Head of caudate nucleus (tissue), 42 donors: ENCODE results near the gene RET.
"Not testable (repeated sequence)": the region's sequence is repeated elsewhere in the genome, so short reads cannot be mapped to it uniquely, and the experiment has no call there.

ENCODE experiments used
- DNase-seq, 42 donors: peaks; one replicate each; pipeline versions ENCODE4 v3.0.0 to v3.0.0-alpha.2; 2020 to 2021; ENCODE audit warnings: mixed read lengths in 7 of 42
- intact Hi-C: fragments of 100-400 bp; cut with DNase I; formaldehyde crosslinking; loops from one replicate; pipeline ENCODE4 v1.15.0; 2022

The RET gene

DNA sequence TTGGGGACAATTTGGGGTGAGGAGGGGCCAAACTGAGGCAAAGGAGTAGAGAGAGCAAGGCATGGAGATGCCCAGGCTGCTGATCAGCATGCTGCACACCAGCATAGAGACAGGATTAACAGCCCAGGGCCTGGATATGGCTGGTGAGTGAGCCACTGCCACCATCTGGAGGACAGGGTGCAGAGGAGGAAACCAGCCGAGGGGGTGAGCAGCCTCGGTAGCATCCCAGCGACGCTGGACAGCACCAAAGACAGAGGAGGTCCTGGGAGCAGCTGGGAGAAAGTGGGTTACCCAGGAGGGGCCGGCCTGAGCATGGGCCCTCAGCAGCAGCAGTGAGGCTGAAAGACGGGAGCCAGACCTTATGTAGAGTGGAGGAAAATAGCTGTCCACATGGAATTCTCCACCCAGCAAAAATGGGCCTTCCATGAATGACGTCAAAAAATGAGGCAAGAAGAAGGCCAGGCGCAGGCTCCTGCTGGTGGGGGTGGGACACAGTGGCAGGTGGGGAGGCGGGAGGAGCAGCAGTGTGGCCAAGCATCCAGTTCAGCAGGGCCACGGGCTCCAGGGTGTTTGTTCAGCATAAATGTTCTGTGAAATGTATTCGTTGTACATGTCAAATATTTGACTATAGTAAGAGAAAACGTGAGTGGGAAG lies 16.7 kb downstream of the RET start:
- peak in 5 of 42 donors; percentile 6 to 56 (median 25) for DNase-seq
- intact Hi-C loops = no loop called here

DNA sequence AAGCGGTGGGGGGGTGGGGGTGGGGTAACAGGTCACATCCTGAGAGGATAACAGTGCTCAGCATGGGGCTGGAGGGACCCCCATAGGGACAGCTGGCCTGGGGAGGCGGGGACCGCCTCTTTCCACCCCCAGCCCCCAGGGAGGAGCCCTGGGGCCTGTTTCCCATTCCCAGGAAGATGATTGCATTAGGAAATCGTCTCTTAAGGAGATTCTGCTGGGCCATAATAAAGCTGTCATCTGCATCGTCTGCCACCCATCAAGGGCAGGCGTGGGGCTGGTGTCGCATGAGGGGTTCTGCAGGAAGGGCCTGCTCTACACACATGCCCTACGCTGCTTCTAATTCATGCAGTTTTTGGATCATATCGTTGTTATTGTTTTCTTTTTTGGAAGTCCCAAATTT lies 17.2 kb downstream of the RET start:
- DNase-seq = no peak

DNA sequence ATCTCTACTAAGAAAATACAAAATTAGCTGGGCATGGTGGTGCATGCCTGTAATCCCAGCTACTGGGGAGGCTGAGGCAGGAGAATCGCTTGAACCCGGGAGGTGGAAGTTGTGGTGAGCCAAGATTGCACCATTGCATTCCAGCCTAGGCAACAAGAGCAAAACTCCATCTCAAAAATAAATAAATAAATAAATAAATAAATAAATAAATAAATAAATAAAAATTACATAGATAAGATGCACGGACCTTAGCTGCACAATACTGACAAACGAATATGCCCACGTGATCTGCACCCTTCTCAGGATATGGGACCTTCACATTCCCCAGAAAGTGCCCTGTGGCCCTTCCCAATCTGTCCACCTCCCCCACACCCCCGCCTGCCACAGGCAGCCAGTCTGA lies 22.5 kb downstream of the RET start:
- intact Hi-C loops, DNase-seq: not testable (repeated sequence)

More for the DNA sequence above, 17.2 kb downstream of the RET start:
- intact Hi-C loops = no loop called here

DNA sequence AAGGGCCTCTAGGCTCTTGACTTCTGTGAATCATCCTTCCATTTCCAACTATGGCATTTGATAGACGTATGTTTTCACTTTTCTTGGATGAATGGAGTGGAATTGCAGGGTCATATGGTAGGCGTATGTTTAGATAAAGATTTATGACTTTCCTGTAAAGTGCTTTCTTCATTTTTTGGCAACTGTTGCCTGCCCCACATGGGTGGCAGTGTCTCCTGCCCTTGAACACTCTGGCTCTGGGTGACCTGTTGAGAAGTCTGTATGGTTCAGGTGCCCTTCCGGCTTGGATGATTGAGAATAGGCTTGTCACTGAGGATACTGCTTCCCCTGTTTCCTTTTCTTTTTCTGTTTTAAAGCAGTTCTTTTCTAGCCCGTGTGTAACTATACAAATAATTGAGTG lies 23.1 kb downstream of the RET start:
- intact Hi-C loops = no loop called here
- DNase-seq = no peak

DNA sequence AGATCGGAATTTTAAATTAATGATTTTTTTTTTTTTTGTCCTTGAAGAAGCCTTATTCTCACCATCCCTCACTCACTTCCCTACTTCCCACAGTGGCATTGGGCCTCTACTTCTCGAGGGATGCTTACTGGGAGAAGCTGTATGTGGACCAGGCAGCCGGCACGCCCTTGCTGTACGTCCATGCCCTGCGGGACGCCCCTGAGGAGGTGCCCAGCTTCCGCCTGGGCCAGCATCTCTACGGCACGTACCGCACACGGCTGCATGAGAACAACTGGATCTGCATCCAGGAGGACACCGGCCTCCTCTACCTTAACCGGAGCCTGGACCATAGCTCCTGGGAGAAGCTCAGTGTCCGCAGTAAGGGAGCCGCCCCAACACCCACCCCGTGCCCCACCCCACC lies 23.5 kb downstream of the RET start:
- no peak for DNase-seq
- intact Hi-C loops = no loop called here

DNA sequence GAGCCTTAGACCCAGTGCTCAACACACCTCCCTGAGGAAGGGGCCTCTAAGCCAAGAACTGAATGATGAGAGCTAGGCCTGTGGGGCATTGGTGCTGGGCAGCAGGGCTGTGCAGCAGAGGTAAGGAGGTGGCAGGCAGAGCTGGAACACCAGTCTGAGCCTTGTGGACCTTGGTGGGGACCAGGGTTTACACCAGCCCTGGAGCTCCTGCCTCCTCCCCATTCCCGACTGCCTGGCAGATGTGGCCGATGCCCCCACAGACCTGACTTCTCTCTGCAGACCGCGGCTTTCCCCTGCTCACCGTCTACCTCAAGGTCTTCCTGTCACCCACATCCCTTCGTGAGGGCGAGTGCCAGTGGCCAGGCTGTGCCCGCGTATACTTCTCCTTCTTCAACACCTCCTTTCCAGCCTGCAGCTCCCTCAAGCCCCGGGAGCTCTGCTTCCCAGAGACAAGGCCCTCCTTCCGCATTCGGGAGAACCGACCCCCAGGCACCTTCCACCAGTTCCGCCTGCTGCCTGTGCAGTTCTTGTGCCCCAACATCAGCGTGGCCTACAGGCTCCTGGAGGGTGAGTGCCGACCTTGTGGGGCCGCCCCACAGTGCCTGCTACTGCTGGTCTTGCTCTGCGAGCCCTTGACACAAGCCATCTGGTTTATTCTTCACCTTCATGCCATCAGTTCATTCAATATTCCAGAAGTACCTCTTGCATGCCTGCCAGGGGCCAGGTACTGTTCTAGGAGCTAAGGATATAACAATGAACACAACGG lies 25.4 kb downstream of the RET start:
- intact Hi-C loops = no loop called here
- DNase-seq = no peak

DNA sequence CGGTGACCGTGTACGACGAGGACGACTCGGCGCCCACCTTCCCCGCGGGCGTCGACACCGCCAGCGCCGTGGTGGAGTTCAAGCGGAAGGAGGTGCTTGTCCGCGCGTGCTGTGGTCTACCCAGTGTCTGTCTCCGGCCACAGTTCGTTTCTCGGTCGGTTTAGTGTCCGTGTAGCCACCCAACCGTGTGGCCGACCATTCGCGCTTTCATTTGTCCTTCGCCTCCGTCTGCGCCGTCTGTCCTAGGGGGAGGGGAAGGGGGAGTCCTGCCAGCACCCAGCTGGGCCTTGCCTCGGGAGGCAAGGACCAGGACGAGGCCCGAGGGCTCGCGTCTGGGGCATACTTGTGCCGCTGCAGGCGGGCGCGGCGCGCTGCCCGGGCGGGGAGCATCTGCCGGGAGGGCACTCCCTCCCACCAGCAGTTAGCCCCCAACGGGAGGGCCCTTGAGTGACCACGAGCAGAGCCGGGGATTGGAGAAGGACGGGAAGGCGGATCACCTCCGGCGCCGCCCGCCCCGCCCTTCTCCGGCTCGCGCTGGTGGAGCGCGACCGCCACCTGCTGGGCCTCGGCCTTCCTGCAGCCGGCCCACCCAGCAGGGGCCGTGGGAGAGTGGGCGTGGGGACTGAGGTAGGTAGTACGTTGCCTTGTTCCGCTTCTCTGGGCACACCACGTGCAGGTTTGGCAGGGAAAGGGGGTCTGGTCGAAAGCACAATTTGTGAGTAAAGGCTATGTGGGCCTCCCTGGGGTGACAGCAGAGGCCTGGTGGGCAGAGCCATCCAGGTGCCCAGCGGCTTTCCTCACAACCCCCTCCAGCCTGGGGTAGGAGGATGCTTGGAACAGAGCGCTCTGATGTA lies 28.5 kb downstream of the RET start:
- peak in 41 of 42 donors; percentile 33 to 88 (median 74) for DNase-seq
- intact Hi-C loops = loop anchor here (2.0 kb wide), 1 partner anchor 239 kb away; no protein-coding TSS in a partner anchor

DNA sequence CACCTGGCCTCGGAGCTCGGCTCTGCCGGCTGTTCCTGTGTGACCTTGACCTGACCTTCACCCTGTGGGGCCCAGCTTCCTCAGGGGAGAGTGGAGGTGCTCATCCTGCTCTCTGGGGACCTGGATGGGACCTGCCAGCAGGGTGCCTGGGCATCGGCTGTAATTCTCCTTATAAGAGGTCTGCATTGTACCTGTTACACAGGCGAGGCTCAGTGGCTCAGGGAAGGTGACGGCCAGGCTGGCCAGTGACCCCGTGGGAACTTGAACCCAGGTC lies 29.0 kb downstream of the RET start:
- intact Hi-C loops = loop anchor here (2.0 kb wide), 1 partner anchor 239 kb away; no protein-coding TSS in a partner anchor

DNA sequence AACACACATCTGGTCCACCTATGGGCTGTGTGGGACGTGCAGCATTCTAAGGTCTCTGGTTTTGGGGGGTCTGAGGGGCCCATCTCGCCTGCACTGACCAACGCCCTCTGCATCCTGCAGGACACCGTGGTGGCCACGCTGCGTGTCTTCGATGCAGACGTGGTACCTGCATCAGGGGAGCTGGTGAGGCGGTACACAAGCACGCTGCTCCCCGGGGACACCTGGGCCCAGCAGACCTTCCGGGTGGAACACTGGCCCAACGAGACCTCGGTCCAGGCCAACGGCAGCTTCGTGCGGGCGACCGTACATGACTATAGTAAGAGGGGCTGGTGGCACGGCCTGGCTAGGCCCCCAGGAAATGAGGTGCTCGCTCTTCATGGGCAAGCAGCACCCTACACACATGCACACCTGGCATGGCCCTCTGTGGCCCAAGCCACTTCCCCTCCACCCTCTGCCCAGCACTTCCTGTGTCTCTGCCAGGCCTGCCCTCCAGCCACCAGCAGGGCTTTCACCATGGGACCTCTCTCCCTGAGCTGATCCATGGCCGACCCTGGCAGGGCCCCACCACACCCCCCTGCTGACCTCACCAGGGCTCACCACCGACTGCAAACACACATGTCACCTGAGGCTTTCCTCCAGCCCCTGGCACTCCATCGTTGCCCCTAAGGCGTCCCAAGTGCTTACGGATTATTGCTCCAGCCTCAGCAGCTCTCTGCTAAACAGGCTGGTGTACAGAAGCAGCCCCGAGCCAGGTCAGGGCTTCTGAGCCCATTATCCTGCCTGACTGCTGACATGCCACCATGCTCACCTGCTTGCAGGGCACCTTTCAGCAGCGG lies 29.6 kb downstream of the RET start:
- no peak for DNase-seq
- intact Hi-C loops = no loop called here

More for the DNA sequence above, 29.0 kb downstream of the RET start:
- no peak for DNase-seq

DNA sequence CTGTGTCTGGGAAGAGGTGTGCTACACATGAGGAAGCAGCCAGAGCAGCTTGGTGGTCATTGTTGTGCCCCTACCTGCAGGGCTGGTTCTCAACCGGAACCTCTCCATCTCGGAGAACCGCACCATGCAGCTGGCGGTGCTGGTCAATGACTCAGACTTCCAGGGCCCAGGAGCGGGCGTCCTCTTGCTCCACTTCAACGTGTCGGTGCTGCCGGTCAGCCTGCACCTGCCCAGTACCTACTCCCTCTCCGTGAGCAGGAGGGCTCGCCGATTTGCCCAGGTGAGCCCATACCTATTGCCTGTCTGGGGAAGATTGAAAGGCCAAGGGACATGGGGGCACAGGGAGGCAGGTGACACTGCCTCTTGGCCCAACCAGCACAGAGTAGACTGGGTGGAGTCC lies 32.1 kb downstream of the RET start:
- no peak for DNase-seq
- intact Hi-C loops = no loop called here

DNA sequence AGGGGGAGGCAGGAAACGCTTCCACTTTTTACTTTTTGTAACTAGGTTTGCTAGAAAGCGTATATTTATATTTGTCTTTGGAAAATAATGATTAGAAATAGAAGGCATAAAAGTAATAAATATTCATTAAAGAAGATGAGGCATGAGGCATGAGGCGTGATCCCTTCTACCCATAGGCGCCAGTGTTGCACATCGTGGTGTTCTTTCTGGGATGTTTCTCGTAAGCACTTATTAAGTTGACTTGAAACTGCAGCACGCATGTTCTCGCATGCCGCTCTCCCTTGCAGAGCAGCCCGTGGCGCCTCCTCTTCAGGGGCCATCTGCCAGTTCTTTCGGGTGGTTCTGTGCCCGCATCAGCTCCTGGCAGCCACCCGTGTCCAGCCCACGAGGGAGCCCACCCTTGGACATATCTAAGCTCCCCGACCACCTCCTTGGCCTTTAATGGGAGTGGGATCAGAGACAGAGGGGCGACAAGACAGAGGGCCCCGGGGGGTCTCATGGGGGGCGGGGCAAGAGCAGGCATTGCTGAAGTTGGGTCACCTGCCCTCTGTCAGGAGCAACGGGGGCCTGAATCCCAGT lies 32.9 kb downstream of the RET start:
- intact Hi-C loops = no loop called here
- DNase-seq = no peak

DNA sequence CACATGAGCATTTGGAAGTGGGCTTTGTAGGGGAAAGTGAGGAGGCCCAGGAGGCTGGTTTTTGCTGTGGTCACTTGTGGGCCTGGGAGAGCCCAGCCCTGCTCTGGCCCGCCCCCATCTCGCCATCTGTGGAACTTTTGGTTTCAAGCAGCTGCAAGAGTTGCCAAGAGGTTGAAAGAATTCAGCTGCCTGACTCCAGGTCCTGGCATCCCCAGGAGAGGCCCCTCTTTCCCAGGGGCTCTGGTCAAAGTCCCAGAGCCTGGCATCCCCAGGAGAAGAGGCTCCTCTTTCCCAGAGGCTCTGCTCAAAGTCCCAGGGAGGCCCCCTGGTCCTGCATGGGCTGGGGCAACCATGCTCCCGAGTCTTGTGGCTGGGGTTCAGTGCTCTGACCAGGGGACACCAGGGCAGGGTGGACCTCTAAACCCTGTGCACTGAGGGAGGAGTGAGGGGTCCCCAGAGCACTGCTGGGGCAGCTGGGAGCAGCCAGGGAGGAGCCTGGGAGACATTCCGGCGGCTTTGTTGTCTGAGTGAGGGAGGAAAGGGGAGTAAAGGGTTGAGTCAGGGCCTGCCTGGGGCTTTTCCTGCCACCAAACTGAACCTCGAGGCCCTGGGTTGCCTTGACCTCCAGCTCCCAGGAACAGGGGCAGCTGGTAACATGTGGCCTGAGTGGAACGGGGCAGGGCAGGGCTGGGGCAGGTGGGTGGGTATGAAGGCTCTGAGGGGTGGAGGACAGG lies 33.6 kb downstream of the RET start:
- intact Hi-C loops = no loop called here
- DNase-seq = no peak

DNA sequence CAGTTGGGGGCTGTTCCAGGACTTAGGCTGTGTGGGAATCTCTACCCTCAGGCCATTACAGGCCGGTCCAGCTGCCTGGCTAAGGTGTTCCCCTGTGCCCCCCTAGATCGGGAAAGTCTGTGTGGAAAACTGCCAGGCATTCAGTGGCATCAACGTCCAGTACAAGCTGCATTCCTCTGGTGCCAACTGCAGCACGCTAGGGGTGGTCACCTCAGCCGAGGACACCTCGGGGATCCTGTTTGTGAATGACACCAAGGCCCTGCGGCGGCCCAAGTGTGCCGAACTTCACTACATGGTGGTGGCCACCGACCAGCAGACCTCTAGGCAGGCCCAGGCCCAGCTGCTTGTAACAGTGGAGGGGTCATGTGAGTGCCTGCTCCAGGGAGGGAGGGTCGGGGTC lies 34.2 kb downstream of the RET start:
- intact Hi-C loops = no loop called here
- no peak for DNase-seq

DNA sequence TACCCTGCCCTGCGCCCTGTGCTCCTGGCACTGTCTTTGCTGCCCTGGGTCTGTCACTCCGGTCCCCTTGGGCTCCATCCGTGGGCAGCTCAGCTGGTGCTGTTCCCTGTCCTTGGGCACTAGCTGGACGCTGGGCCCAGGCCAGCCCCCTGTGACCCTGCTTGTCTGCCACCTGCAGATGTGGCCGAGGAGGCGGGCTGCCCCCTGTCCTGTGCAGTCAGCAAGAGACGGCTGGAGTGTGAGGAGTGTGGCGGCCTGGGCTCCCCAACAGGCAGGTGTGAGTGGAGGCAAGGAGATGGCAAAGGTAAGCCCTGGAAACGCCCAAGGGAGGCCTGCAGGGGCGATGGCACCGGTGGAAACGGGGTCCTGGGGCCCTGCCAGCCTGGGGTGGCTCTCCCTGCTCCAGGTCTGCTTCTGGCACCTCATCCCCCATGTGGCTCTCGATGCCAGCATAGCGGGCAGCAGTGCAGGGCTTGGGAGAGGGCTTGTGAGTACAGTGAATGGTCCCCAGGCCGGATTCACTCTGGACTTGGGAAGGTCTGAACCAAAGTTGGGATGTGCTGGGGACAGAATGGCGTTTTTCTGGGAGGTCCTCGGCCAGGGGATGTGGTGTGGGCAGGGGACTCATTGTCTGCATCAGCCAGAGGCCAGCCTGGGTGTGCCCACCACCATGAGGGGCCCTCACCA lies 35.2 kb downstream of the RET start:
- no peak for DNase-seq
- intact Hi-C loops = no loop called here

DNA sequence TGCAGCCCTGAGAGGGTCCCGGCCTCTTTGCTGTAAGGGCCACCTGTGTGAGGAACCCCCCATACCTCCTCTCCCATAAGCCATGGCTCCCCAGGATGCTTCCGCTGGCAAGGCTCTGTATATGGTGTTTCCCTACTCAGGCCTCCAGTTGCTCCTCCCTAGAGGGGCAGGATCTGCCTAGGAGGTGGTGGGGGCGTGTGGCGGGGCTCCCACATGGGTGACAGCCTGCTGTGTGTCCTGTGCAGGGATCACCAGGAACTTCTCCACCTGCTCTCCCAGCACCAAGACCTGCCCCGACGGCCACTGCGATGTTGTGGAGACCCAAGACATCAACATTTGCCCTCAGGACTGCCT lies 35.7 kb downstream of the RET start:
- intact Hi-C loops = no loop called here
- no peak for DNase-seq

DNA sequence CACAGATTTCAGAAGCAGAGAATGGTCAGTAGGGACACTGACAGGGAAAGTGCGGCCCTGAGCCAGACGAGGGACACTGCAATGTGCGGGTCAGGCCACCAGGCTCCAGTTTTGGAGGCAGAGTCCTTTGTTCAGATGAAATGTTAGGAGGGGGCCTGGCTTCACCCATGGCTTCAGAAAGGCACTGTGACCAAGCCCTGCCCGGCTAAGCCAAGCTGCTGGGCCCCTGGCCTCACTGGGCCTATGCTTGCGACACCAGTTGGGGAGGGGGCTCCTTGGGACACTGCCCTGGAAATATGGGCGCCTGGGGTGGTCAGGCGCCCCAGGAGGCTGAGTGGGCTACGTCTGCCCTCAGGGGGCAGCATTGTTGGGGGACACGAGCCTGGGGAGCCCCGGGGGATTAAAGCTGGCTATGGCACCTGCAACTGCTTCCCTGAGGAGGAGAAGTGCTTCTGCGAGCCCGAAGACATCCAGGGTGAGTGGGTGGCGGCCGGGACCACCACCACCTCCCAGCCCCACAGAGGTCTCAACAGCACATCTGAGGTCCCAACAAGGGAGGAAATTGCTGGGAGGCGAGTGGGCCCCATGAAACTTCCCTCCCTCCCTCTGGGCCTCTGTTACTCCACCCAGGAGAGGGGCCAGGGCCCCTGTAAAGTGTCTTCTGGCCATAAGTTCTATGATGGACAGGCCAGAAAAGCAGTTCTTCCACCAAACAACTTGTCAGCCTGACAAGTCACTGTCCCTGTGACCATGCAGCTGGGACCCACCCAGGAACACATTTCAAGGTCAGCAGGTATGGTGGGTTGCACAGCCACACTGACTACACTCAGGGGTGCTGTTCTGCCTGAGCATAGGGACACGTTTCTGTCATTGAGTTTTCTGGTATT lies 36.6 kb downstream of the RET start:
- intact Hi-C loops = no loop called here
- DNase-seq = no peak
